ENCODE data around the gene RALGAPA2.

The RALGAPA2 gene

DNA sequence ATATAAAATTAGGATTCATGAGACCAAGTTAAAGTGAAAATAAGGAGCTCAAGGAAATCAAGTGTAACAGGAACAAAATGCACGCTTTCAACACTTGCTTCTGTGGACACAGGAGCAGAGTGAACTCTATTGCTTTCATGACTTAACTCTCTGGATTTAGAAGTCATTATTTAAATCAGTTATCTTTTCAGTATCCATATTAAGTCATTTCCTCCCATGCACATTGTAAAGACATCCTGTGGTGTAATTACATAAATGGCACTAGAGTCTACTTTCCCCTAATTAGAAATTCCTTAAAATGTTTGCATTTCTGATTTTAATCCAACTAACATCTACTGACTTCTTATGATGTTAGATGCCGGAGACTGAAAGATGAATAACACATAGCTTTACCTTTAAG, 256.5 kb downstream of the RALGAPA2 start:
- DNase-seq, result no peak

DNA sequence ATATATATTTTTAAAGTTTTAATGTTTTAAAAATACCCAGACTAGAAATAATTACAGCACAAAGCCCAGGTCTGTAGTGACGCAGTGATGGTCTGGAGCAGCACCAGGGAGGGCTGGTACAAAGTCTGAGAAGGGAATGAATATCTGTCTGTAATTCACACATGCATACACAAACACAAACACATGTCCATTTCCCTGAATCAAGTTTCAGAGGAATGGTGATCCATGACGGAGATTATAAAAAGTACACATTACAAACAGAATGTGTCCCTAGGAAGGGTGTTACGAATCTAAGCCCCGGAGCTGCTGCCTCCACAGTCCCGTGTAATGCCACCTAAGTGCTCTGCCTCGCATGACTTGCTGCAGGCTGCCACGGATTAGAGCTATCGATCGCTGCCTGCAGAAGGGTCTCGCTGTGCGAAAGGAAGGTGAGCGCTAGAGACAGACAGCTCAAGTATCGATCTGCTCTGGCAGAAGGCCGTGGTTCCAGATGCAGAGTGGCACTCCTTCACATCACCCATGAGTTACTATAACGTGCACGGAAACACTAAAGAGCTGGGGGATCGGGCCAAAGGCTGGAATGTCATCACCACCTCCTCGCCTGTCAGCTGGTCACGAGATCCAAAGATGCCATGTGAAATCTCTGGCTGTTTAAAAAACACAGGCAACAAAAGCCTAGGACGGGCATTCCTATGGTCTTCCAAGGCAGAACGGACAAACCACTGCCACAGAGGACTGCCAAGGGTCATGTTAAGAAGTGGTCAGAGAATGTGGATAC, 257.4 kb downstream of the RALGAPA2 start:
- DNase-seq, result peak; percentile 61

DNA sequence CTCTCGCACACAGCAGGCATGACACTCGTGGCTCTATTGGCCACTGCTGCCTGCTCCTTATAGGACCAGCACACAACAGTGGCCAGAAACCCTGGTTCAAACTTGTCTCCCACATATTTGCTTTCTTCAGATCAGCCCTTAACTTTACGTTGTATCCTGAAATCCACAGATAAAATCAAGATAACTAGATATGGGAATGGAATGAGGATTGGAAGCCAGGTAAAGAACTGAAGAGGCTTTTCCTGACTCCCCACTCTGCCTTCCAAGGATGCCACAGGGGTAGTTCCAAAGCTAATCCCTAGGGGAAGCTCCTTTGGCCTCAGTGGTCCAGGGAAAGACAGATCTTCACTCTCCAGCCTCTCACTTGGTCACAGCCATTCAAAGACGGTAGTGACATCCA, 258.1 kb downstream of the RALGAPA2 start:
- DNase-seq, result no peak

DNA sequence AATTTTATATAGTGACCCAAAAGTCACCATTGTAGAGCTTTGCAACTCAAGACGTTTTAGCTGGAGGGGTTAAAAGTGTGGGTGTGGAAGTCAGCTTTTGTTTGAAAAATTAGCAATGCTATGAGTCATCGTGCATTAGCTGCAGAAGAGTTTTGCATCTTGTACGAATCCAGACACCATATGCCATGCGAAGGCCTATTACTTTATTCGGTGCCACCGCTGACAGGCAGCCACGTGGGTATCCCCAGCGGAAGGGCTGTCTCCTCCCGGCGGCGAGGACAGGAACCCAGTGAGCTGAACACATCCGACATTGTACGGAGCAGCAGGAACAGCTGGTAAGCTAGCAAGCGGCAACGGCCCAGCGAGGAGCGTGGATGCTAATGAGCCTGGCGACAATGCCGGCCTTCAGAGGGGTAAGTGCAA, 260.2 kb downstream of the RALGAPA2 start:
- peak; percentile 76 for DNase-seq

DNA sequence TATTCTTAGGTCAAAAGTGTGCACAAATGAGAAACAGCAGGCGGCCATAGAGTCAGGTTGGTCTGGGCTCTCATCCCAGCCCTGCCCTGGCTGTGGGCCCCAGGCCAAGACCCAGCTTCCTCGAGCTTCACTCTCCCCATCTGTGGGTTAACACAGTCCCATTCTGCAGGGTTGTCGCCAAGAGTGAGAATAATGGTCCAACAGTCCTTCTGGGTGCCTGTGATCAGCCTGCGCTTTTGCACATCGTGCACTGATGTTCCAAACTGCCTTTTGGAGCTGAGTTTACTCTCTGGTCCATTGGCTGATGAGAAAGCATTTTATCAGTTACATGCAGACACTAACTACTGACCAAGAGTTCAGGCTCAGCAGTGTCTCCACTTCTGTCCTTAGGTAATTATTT, 261.9 kb downstream of the RALGAPA2 start:
- DNase-seq, result no peak

DNA sequence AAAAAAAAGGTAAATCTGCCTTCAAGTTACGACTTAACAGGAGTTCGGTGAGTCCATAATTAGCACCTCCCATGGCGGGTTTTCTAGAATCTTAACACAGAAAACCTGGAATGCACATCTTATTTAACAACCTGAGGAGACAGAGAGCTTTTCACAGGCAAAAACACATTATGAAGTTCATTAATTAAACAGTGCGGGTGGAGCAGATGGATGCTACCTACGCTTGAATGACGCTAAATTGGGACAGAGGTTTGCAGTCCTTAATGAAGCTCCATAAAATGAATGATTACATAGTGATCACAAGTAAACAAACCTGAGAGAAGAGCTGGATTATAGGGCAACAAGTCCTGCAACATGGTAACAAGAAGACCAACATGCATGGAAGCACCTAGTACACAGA, 263.6 kb downstream of the RALGAPA2 start:
- DNase-seq, result peak; percentile 88

DNA sequence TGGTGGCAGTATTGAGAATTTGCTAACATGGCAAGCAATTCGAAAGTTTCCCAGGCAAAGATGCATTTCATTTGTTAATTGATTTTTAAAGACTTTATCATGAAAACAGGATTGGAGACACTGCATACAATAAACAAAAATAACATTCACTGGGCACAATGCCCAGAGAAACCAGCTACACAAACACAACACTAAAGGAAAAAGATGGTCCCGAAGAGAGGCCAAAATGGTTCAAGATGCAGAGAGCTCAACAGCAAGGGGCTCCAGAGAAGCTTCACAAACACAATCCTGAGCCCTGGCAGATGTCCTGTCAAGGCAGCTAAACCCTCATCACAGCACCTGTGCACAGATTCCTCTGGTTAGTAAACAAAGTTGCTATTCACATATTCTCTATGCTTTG, 265.2 kb downstream of the RALGAPA2 start:
- no peak for DNase-seq

DNA sequence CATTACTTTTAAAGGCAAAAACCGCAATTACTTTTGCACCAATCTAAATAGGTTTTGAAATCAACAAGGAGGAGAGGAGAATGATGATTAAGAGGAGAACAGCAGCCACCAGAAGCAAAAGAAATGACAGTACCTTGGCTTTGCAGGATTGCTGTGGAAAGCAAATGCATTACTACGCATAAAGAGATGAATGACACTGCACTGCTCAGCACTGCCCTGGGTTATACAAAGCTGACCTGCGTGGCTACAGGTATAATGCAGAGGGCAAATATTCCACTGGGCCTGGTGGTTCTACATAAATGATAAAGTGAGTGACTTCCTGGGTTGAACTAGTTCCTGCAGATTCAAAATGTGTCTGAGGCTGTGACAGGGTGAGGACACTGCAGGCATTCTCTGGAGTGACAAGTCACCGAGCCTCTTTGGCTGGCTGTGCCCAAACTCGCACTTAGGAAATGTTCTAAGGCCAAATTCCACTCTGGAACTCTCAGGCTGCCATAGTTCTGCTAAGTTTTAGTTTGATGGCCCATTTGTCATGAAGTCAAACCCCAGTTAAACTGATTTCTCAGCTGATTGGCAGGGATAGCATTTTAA, 265.9 kb downstream of the RALGAPA2 start:
- DNase-seq, result no peak

DNA sequence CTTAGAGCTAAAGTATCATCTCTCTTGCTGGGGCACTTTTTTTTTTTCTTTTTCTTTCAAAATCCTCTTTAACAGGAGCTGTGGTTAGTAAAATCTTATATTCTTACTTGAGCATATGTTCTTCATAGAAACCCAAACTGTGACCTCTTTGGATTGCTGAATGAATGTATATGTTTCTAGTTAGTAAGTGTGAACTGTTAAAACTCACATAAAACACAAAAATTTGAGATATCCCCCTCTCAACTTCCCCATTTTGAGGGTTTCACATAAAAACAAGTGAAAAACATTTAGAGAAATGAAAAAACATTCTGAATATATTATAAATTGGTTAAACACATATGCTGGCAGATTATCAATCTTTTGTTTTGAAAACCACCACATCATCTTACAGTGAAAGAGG, 266.4 kb downstream of the RALGAPA2 start:
- no peak for DNase-seq

DNA sequence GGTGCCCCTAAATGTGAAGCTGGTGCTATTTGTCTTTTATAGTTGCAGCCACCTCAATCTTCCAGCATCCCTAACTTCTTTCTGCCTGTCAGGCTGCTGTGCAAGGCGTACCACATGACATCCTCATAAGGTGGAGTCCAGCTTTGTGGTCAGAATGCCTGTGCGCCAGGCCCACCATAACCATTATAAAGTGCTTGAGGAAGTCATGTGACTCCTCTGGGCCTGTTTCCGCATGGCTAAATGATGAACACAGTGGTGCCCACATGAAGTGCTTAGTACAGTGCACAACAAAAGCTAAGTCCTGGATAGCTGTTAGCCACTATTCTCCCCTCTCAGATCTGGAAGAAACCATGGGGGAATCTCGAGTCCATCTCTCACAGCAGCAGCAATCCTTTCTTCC, 268.9 kb downstream of the RALGAPA2 start:
- no peak for DNase-seq

DNA sequence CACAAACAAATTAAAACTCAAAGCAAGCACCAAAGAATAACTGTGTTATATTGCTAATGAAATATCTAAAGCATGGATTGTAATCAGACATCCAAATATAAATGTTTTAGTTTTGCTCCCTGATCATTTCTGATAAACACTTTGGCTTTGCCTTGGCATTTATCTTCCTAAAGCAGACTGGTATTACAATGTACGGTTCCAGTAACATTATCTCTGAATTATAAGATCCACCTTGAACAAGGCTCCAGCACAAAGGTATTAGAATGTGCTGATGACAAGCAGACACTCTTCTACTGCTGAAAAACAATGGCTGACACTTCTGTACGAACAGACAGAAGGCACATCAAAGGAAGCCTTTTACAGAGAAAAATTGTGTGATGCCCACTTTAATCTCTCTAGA, 270.0 kb downstream of the RALGAPA2 start:
- no peak for DNase-seq

DNA sequence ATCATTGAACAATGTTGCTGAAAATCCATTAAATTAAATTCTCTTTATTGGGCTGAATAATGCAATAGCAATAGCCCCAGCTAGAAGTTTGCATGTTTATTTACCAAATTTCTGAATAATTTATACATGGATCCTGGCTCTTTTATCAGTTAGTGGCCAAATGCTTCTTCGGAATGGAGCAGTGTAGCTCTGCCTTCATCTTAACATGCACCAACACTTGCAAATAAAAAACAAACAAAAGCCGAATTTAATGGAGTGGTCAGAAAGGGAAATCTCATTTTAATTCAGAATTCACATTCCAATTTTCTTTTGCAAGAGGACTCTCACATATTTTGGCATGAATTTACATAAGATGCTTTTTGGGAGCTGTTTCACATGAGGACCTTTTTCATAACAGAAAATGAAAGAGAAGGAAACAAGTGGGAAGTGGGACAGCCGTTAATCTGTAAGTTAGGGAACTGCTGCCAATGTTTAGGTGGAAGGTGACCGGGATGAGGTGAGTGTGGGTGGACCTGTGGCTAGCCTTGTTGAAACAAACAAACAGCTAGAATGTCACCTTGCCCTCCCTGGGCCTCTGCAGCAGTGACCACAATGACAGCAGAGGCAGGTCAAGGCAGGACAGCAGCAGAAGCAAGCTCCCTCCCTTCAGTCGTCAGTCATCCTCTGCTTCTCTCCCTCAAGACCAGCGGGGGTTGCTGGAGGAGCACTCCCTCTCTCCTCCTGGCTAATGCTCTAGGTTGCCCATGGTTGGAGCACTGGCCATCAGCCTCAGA, 271.4 kb downstream of the RALGAPA2 start:
- DNase-seq, result no peak

DNA sequence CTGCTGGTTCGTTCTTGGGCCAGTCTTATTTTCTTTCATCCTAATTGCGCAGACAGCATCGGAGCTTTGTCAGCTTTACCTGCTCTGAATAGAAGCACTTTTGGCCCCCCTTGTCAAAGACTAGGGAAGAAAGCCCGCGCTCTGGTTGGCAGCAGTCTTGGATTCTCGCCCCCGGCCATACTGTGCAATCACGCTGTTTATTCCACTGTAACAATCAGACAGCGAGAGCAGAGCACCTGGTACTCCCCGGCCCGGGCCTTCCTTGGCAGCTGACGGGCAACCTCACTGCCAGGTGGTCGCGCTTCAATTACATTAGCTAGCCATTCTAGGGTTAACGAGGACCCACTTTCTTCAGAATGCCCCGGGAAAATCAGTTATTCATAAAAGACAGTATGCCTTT, 272.0 kb downstream of the RALGAPA2 start:
- peak; percentile 28 for DNase-seq

DNA sequence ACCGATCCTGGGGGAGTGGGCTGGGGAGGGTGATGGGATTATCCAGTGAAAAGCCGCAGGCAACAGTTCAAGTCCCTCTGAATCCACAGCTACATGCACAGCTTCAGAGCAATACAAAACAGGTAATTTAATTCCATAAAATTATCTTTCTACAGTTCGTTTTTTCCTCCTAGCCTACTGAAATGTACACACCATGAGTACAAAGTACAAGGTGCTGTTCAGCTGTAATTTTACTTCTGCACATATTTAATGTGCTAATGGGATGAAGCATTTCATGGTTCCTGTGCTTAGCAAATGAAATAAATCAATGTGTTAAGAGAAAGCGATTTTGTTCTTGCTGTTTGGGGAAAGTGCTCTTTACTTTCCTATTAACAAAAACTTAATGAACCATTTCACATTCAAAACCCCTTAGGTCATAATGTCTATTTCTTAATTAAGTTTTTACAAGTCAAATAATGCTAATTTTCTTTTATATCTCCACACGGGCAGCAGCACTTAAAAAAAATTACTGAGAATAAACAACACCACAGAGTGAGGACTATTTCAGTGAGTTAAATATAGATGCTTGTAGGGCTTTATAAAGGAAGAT, 272.7 kb downstream of the RALGAPA2 start:
- DNase-seq, result no peak

DNA sequence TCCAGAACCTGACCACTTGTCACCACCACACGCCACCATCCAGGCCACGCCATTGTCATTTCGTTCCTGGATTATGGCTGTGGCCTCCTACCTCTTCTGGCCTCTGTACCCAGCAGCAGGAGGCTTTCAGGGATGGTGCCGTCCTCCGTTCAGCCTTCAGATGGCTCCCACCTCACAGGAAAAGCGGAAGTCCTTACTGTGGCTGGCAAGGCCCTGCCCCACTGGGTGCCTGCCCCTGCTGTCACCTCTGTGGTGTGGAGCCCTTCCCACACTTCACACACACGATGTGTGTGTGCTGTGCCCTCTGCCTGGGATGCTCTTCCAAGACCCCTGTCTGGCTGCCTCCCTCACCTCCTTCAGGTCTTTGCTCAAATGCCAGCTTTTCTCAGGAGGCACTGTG, 275.1 kb downstream of the RALGAPA2 start:
- DNase-seq, result no peak

DNA sequence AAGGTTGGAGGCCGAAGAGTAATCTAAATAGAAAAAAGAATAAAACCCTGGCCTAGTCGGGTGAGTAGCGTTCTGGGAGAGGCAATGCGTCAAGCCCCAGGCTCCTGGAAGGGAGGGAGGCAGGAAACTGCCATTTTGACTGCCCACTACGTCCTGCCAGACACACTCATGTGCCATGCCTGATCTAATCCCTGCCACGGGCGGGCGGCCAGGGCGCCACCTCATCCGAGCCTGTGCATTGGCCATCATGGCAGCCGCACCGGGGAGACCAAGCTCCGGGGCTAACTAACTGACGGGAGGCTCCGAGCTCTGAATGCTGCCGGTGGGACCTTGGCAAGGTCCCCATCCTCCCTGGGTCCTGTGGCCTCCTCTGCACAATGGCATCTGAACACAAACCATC, 275.8 kb downstream of the RALGAPA2 start:
- DNase-seq, result no peak

DNA sequence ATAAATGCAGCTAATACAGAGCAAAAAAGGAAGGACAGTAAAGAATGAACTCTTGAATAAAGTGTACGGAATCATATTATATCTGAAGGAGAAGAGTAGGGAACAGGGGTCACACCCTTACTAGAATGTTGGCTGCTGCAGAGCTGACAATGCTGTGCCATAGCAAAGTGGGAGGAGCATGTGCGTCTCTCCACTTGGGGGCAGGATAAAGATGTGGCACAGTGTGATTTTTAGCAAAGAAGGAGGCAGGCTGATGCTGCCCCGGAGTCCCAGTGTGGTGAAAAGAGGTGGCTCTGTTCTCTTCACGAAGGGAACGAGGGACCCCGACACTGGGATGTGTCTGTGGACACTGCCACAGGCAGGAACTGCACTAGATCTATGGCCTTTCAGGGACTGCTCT, 277.0 kb downstream of the RALGAPA2 start:
- DNase-seq, result no peak

DNA sequence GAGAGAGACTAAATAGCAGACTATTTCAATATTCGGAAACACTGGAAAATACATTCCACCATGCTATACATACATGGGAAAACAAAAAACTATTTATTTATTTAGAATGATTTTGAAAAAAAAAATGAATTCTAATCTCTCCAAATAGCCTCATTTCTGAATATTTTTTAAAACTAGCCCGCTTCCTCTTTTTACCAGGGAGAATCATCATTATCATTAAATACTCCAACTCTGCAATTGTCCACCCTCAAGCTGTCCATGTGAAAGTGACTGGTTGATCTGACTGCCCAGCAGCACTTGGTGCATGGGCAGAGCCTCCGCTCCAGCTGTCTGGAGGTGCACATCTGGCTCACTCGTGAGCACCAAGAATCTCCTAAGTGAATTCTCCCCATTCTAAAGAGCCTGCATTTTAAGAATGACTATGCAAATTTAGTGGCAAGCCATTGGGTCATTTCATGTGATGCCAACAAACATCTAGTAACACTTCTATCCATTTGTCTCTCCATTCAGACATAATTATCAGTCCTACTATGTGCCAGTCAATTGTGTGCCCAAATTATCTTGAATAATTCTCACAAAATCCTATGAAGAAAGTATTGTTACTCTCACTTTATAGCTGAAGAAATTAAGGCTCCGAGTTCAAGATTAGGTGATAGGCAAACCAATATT, 279.7 kb downstream of the RALGAPA2 start:
- no peak for DNase-seq

DNA sequence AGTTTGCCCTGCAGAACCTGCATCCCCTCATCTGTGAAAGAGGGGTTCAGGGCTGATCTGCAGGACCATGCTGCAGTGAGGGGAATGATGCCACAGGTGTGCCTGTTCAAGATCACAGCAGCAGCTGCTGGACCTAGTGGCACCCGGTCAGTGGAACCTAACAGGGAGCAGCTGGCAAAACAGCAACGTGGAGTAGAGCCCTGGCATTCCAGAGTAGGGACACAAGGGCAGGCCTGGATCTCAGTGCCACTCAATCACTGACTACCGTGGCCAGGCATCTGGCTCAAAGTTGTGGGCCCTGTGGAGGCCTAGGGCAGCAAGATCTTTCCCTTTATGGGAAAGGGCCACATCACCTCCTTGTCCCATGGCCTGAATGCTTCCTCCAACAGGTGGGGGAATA, 282.4 kb downstream of the RALGAPA2 start:
- no peak for DNase-seq

DNA sequence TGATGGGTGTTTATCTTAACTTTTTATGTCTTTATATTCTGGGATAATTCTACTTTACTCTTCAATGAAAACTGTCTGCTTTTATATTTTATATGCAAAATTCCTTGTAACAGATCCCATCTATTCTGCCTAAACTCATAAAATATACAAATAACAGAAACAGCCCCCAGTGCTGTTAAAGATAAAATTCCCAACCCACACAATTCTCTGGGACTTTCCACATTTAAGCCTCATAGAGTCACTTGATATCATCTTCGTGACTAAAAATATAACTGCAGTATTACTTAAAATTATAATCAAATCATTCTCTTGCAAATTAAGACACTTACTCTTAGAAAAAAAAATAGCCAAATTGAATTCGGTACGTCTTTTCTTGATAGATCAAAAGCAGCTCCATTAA, 284.4 kb downstream of the RALGAPA2 start:
- no peak for DNase-seq

DNA sequence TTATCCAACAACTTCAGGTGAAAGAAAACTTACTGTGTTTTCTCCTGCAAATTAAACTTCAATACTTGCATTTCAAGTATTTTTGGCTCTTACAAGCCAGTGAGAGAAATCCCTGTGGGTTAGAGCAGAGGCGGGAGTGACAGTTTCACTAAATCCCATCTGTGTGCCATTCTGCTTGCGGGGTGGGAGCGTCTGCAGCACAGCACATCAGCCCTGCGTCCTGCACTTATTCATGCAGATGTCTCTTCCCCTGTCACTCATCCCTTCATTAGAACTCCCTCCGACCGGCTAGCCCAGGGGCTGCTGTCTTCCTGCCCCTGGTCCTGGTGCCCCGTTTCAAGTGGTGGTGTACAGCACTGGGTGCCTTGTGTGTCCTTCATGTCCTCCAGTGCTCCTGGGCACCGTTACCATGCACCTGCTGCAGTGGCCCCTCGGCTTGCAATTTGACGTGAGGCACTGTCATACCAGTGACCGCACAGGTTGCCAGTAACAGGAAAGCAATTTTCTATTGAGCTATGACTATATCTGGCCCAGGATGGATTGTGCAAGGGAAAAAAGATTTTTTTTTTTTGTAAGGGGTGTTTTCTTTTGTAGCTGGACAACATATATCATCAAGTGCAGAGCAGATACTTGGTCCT, 285.1 kb downstream of the RALGAPA2 start:
- DNase-seq, result no peak

DNA sequence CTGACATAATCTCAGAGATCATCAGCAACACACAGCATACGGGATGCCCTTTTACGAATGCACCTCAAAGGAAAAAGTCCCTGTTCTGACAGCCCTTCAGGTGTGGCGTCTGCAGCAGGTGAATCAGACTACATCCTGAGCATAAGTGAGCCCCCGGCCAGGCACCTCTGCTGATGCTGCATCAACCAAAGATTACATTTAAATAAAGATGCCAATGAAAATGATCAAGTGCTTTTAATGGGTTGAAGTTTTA, 285.9 kb downstream of the RALGAPA2 start:
- DNase-seq, result no peak
